ENCODE results near the gene HENMT1.

The HENMT1 gene

GRCh38 chr1:108617008-108617723 lies 43.7 kb downstream of the HENMT1 start:
- TF ChIP-seq CTCF (IDR thresholded peaks at IDR 0.05; ENCODE audit: control extremely low read depth, extremely low read depth, low read depth, missing control alignments), result no peak
- POLR2A ChIA-PET, result no interaction called here
- DNase-seq (ENCODE audit: extremely low spot score), result no peak
- CTCF ChIA-PET, result interaction anchor here (0.7 to 2.0 kb wide), 4 partner anchors 9 to 30 kb away, joined by 3 to 4 read pairs (median 3); no protein-coding TSS in a partner anchor

- POLR2A ChIA-PET, result interaction anchor here (0.6 kb wide), 1 partner anchor 12 kb away, joined by 3 read pairs; no protein-coding TSS in a partner anchor
- no peak for TF ChIP-seq CTCF (IDR thresholded peaks at IDR 0.05; ENCODE audit: control extremely low read depth, extremely low read depth, low read depth, missing control alignments)
- CTCF ChIA-PET, result interaction anchor here (1.0 to 2.0 kb wide), 4 partner anchors 10 to 29 kb away, joined by 3 to 4 read pairs (median 4); no protein-coding TSS in a partner anchor
- no peak for DNase-seq (ENCODE audit: extremely low spot score)
These were observed 45.3 kb downstream of the HENMT1 start for GRCh38 chr1:108615544-108615943.

- no peak for TF ChIP-seq CTCF (IDR thresholded peaks at IDR 0.05; ENCODE audit: control extremely low read depth, extremely low read depth, low read depth, missing control alignments)
- CTCF ChIA-PET, result interaction anchor here (1.3 to 1.9 kb wide), 5 partner anchors 10 to 35 kb away, joined by 3 to 6 read pairs (median 3); no protein-coding TSS in a partner anchor
- POLR2A ChIA-PET, result no interaction called here
- no peak for DNase-seq (ENCODE audit: extremely low spot score)
These were observed 48.4 kb downstream of the HENMT1 start for GRCh38 chr1:108612496-108612895.

- POLR2A ChIA-PET, result no interaction called here
- TF ChIP-seq CTCF (IDR thresholded peaks at IDR 0.05; ENCODE audit: control extremely low read depth, extremely low read depth, low read depth, missing control alignments), result no peak
- DNase-seq (ENCODE audit: extremely low spot score), result no peak
- CTCF ChIA-PET, result interaction anchor here (1.4 to 1.6 kb wide), 2 partner anchors 10 to 35 kb away, joined by 3 to 4 read pairs; no protein-coding TSS in a partner anchor
These were observed 48.9 kb downstream of the HENMT1 start for GRCh38 chr1:108611984-108612383.

GRCh38 chr1:108610073-108610472 lies 50.8 kb downstream of the HENMT1 start:
- CTCF ChIA-PET, result interaction anchor here (1.0 to 2.0 kb wide), 4 partner anchors 9 to 230 kb away, joined by 3 to 5 read pairs (median 4); no protein-coding TSS in a partner anchor
- POLR2A ChIA-PET, result no interaction called here
- no peak for DNase-seq (ENCODE audit: extremely low spot score)
- TF ChIP-seq CTCF (IDR thresholded peaks at IDR 0.05; ENCODE audit: control extremely low read depth, extremely low read depth, low read depth, missing control alignments), result no peak

- ChIA-PET CTCF (interaction anchor here (1.0 to 2.0 kb wide), 3 partner anchors 15 to 231 kb away, joined by 3 to 5 read pairs (median 5); no protein-coding TSS in a partner anchor), POLR2A (no interaction called here)
- no peak for TF ChIP-seq CTCF (IDR thresholded peaks at IDR 0.05; ENCODE audit: control extremely low read depth, extremely low read depth, low read depth, missing control alignments)
- DNase-seq (ENCODE audit: extremely low spot score), result no peak
These were observed 51.3 kb downstream of the HENMT1 start for GRCh38 chr1:108609483-108610049.
